SIG-M5 (cell line): ENCODE measurements around the gene RNF25.

Experiments
- DNase-seq: peaks from one replicate; lab custom pipeline; 2025; lab: John Stamatoyannopoulos, UW

RNF25 gene

DNA sequence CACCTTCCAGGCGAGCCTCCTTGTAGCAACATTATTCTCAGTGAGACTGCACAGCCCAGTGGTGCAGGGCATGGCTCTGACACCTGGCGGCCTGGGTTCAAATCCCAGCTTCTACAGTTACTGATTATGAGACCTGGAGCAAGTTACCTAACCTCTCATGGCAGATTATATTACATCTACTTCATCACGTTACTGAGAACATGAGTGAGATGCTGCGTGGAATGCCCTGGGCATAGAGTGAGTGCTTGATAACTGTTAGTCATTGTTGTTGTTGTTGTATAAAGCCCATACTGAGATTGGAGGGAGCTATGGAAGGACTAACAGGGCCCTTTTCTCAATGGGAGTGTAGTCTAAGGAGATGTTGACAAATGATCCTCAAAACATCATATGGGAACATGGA is 45.4 kb downstream of the RNF25 start:
- no peak for DNase-seq

DNA sequence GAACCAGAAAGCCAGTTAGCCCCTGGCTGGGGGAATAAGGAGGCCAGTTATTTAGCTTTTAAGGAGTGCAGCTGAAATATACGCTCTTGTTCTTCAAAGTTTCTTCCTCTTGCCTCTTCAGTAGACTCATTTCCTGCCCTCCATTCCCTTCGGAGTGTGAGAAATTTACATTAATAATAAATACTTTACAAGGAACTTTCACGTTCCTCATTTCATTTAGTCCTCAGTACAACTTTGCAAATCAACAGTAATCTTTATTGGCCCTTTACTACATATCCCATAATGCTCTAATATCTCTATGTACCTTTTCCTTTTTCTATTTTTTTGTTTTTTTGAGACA is 48.5 kb downstream of the RNF25 start:
- DNase-seq, result no peak

DNA sequence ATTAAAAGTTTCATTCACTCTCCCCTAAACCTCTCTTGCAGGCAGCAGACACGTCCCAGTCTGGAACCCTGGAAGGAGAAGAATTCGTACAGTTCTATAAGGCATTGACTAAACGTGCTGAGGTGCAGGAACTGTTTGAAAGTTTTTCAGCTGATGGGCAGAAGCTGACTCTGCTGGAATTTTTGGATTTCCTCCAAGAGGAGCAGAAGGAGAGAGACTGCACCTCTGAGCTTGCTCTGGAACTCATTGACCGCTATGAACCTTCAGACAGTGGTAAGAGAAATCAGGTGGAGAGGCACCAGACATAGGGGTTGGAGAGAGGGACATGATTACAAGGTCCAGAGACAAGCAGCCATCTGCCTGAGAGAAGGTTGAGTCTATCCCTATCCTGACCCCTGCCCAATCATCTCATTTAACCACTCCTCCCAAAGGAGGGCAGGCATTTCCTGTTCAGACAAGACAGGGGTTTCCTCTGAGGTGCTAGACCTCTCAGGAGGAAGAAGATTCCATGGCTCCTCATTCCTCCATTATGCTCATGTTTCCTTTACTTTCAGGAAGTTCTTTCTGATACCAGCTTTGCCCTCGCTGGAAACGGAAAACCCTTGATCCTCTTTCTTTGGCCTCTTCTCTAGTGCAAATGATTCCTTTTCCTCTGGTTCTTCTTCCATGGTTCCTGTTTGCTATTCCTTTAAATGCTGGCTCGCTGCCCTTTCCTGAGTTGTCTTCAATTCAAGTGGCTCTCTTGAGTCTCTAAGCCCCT is 49.0 kb downstream of the RNF25 start:
- DNase-seq, result no peak

DNA sequence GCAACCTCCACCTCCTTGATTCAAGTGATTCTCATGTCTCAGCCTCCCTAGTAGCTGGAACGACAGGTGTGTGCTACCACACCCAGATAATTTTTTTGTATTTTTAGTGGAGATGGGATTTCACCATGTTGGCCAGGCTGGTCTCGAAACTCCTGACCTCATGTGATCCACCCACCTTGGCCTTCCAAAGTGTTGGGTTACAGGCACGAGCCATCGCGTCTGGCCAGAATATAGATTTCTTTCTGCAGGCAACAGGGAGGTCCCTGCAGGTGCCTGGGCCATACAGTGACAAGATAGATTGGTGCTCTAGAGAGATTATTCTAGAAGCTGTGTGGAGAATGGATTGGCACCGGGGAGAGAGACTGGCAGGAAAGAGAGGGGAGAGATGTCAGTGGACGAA is 50.8 kb downstream of the RNF25 start:
- no peak for DNase-seq

DNA sequence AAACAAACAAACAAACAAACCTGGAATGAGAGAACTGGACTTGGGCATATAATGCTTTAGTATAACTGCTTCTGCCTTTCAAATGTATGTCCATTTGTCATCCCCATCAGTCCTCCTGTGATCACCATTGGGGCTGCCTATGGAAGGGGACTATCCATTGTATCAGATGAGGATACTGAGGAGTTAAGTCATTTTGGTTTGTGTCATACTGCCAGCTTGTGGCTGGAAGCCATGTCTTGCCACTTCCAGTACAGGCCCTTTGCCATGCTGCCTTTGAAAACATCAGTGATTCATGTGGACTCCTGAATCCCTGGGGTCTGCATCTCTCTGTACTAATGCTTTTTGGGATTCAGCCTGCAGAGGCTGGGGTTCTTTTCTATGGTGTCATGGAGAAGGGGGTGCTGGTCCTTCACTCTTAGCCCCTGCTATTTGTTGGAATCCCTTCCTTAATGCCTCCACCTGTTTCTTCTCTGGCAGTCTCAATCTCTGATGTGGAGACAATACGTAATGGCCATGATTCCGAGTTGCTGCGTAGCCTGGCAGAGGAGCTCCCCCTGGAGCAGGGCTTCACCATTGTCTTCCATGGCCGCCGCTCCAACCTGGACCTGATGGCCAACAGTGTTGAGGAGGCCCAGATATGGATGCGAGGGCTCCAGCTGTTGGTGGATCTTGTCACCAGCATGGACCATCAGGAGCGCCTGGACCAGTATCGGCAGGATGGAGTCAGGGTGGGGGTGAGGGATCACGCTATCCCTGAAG is 53.5 kb downstream of the RNF25 start:
- no peak for DNase-seq

DNA sequence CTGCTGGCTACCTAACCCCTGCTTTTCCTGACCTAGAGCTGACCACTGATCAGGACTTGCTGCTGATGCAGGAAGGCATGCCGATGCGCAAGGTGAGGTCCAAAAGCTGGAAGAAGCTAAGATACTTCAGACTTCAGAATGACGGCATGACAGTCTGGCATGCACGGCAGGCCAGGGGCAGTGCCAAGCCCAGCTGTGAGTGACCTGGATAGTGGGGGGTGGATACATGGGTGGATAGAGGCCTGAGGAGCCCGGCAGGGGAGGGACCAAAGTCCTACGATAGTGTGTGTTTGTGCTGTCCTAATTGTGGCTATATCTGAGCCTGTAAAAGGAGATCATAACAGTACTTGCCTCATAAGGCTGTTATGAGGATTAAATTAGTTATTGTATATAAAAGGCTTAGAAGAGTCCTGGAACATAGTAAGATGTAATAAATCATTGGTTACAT is 55.9 kb downstream of the RNF25 start:
- DNase-seq, result no peak
